GM21381 (cell line): ENCODE data around the gene SLC15A3.

Experiments used
- ATAC-seq: cut with Tn5 transposase; IDR thresholded peaks from one replicate; pipeline ENCODE4 v1.9.1; 2021; ENCODE audit warnings: mild to moderate bottlenecking, moderate library complexity; ENCODE audit not compliant: unreplicated experiment

The SLC15A3 gene

GRCh38 chr11:60946601-60947264 lies 5.2 kb downstream of the SLC15A3 start:
- ATAC-seq = no peak

DNA sequence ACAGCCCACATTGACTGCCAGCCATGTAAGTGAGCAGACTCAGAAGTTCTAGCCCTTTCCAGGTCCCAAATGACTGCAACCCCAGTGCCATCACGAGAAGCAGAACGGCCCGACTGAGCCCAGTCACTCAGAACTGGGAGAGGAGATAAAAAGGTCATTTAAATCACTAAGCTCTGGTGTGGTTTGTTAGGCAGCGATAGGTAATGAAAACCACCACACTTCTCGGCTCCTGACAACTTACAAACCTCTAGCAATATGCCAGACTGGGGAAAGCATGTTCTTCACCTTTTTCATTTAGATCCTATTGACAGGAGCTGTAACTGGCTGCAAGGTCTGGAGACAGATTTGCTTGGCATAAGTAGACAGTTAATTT lies 6.7 kb downstream of the SLC15A3 start:
- no peak for ATAC-seq

DNA sequence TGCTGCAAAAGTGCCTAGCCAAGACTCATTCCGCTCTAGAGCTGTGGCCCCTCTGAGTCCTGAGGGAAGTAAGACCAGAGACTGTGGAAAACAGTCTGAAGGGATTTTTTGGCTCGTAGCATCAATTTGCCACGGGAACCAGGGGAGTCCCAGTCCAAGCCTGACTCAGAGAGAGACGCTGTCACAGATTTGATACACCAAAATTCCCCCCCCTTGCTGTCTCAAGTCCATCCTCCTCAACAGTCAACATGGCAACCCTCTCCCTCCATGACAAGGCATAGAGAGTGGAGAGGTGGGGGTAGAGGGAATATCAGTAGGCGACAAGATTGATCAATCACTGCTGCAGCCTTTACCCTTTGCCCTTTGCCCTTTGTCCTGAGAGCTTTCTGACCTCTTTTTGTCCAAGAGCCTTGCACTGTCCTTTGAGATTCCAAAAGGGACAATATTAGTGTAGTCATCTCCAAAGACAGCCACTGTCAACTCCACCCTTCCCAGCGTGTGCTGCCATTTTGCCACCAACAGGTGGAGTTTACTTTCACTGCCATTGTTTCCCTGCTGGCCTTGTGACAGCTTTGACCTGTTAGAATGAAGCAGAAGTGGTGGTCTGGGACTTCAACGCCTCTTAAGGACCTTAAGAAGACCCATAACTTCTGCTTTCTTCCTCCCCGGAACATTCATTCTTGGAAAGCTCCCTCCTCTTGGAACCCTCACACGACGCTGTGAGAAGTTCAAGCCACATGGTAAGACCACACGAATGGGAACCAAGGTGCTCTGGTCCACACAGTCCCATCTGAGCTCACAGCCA lies 7.3 kb downstream of the SLC15A3 start:
- ATAC-seq = no peak

- ATAC-seq = no peak
Measured at GRCh38 chr11:60942970-60943565, 8.9 kb downstream of the SLC15A3 start.

DNA sequence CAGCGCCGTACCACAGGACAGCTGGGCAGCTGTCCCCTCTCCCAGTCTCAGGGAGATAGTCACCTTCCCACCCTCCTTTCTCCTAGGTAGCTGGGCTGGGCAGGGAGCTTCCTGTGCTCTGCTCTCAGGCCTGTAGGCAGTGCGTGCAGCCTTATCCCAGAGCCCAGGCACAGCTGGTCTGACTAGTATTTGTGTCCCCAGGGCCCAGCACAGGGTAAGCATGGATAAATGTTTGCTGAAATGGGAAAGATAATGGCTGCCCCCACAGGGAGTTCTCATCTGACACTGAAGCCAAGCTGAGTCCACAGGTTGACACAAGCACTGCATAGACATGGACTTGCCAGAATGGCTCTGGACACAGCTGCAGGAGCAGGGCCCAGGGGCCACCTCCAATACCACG lies 9.8 kb downstream of the SLC15A3 start:
- no peak for ATAC-seq

- no peak for ATAC-seq
Measured at GRCh38 chr11:60941371-60942119, 10.4 kb downstream of the SLC15A3 start.

DNA sequence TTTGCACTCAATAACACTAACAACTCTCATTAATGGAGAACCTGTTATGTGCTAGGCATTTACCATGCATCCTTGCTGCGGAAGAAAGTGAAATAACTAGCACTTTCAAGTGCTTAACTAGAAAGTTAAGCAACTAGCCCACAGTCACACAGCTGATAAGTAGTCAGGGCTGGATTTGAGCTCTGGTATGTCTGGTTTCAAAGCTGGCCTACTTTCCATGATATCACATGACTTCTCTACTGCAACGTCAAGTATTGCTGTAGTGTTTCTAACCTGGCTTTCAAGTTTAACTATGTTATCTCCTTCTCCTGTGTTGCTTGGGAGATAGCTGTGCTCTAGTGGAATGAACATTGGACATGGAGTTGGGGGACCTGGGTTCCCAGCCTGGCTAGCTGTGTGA lies 12.1 kb downstream of the SLC15A3 start:
- no peak for ATAC-seq

DNA sequence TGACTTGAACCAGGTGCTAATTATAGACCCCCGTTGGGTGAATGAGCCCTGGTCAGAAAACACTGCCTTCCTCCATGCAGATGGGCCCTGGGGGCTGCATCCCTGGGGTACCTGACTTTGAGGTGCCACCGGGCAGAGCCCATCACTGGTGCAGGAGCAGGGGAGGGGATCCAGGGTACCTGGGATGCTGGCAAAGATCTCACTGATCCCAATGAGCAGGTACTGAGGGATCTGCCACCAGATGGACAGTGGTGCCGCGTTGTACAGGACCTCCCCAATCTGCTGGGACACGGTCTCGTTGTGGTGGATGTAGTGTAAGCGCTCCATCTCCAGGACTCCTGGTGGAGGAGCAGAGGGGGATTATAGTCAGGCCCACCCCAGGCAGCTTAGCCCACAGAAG lies 12.7 kb downstream of the SLC15A3 start:
- no peak for ATAC-seq

DNA sequence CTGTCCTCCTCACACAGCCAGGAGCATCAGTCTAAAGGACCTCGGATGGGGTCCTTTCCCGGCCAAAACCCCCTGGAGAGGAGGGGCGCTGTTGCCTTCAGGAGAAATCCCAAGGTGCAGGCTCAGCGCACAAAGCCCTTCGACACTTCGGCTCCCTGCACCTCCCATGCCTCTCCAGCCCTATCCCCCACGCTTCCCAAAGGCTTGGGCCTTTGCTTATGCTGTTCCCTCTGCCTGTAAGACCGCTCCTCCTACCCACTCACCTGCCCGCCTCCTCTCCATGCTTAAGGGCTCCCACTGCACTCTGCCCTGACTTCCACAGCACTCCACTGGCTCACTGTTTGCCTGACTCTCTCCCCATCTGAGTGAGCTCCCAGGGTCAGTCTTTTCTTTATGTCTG lies 13.5 kb downstream of the SLC15A3 start:
- no peak for ATAC-seq

DNA sequence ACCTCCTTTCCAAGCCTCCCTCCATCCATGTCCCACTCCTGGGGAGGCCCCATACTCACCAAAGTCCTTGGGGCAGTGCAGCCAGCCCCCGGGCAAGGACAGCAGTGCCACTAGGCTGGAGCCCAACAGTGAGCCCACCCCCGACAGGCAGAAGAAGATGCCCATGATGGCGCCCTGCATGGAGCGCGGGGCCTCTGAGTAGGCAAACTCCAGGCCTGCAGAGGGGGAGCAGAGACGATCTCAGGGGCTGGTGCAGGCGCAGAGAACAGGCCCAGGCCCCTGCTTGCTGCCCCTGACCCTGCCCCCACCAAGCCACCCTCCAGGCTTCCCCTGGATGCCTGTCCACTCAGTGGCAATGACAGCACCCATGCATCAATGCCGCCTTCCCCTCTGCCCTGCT lies 14.2 kb downstream of the SLC15A3 start:
- no peak for ATAC-seq

DNA sequence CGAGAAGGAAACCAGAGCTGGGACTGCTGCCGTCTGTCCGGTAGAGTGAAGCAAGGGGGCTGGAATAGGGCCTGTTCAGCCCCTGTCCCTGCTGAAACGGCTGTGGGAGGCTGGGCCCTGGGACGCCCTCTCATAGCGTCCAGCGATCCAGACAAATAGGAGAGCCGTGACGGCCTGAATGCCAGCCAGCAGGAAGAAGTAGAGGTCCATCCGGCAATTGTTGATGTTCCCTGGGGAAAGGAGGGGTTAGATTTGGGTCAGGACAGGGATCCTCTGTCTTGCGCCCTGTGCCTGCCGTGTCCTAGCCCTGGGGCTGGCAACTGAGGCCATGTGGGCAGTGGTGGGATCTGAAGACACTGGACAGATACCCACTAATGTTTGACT lies 14.8 kb downstream of the SLC15A3 start:
- no peak for ATAC-seq

DNA sequence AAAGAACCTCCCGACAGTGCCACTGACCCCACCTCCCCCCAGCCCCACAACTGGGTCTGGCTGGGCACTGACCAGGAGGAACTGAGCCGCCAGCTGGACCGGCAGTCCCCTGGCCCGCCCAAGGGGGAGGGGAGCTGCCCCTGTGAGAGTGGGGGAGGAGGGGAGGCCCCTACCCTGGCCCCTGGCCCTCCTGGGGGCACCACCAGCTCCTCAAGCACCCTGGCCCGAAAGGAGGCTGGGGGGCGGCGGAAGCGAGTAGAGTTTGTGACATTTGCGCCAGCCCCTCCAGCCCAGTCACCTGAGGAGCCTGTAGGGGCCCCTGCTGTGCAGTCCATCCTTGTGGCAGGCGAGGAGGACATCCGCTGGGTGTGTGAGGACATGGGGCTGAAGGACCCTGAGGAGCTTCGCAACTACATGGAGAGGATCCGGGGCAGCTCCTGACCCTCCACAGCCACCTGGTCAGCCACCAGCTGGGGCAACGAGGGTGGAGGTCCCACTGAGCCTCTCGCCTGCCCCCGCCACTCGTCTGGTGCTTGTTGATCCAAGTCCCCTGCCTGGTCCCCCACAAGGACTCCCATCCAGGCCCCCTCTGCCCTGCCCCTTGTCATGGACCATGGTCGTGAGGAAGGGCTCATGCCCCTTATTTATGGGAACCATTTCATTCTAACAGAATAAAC lies 15.4 kb downstream of the SLC15A3 start:
- ATAC-seq = no peak

DNA sequence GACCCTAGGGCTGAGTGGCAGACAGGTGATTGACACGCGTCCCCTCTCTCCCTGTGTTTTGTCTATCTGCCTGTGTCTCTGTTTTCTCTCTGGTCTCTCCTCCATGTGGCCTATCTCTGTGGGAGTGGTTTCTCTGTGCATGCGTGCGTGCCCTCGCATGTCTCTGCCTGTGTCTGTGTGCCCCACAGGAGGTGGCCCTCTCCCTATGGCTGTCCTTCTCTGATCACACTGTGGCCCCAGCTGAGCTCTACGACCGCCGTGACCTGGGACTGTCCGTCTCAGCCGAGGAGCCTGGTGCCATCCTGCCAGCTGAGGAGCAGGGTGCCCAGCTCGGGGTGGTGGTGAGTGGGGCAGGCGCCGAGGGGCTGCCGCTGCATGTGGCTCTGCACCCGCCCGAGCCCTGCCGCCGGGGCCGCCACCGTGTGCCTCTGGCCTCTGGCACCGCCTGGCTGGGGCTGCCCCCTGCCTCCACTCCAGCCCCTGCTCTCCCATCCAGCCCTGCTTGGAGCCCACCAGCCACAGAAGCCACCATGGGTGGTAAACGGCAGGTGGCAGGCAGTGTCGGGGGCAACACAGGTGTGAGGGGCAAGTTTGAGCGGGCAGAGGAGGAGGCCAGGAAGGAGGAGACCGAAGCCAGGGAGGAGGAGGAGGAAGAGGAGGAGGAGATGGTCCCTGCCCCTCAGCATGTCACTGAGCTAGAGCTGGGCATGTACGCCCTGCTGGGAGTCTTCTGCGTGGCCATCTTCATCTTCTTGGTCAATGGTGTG lies 16.1 kb downstream of the SLC15A3 start:
- no peak for ATAC-seq

GRCh38 chr11:60934790-60935605 lies 17.0 kb downstream of the SLC15A3 start:
- ATAC-seq = no peak

- ATAC-seq = no peak
Measured at GRCh38 chr11:60934124-60934789, 17.7 kb downstream of the SLC15A3 start.

DNA sequence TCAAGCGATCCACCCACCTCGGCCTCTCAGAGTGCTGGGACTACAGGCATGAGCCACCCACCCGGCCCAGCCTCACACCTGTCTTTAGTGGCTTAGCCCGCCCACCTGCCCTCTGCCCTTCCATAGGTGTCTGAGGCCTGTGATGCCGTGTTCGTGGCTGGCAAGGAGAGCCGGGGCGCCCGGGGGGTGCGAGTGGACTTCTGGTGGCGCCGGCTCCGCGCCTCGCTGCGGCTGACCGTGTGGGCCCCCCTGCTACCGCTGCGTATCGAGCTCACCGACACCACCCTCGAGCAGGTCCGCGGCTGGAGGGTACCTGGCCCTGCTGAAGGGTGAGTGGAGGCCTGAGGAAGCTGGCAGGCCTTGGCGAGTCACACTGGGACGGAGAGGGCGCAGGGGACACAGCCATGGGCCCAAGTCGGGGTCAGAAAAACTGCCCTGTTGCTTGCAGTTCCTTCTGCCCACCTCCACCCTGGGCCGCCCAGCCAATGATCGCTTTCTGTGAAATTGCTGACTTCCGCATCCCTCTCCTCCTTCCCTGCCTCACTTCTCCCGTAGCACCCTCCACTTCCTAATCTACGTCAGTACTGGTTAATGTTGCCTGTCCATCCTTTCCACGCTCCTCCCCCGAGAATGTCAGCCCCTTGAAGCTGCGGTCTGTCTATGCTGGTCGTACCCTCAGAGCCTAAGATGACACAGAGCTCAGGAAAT lies 18.4 kb downstream of the SLC15A3 start:
- no peak for ATAC-seq

GRCh38 chr11:60932605-60933356 lies 19.2 kb downstream of the SLC15A3 start:
- no peak for ATAC-seq

DNA sequence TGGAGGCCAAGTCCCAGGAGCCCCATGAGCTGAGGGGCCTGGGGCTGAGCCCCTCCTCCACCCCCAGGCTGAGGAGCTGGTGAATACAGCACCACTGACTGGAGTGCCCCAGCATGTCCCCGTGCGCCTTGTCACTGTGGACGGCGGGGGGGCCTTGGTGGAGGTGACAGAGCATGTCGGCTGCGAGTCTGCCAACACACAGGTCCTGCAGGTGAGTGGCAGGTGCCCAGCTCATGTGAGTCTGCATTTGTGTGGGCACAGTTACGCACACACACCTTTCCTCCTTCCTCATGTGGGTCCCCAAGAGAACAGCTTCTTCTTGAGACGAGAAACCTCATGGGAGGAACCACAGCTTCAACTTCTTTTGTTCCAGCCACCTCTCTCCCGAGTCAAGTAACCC lies 20.1 kb downstream of the SLC15A3 start:
- ATAC-seq = no peak
